Measurements from ENCODE around the gene KIF13A. TPM values are rescaled to one million over a fixed set of nuclear protein-coding genes. Genes with fewer than 3 reads are reported as not detected.
"Not testable (repeated sequence)": the region's sequence is repeated elsewhere in the genome, so short reads cannot be mapped to it uniquely, and the experiment has no call there.

The KIF13A gene
- total RNA-seq, 2 experiments from 2014 or later = 0.91 to 1.4 TPM

- intact Hi-C loops (cut with DNase I, micrococcal nuclease) = no loop called here
- CTCF ChIA-PET = no interaction called here
- H3K9me3 Mint-ChIP-seq = no peaks in the 10 kb centered on the region
Measured at GRCh38 chr6:18016133-18016532, 28.7 kb upstream of the KIF13A start.

GRCh38 chr6:18011287-18011686 lies 23.9 kb upstream of the KIF13A start:
- TF ChIP-seq CTCF (IDR thresholded peaks at IDR 0.05) = no peak
- Mint-ChIP-seq H3K27me3 (no peaks in the 10 kb centered on the region), H3K9me3 (no peaks in the 10 kb centered on the region), H3K4me1 (ENCODE audit: low read depth) (no peaks in the 10 kb centered on the region), H3K36me3 (ENCODE audit: low read depth) (no peaks in the 10 kb centered on the region), H3K4me3 (no peak overlapping the region), H3K27ac (no peak overlapping the region)
- Histone ChIP-seq H3K4me3 (ENCODE audit: low read length) (no peak overlapping the region), H3K4me1 (ENCODE audit: insufficient read depth, low read length) (no peaks in the 10 kb centered on the region), H3K36me3 (ENCODE audit: insufficient read depth, low read length) (no peaks in the 10 kb centered on the region), H3K27ac (ENCODE audit: low read depth in 1 of 2, low read length in 2 of 2) (no peak overlapping the region), H3K9me3 (ENCODE audit: control insufficient read depth in 1 of 2, insufficient read depth in 1 of 2, low read length in 2 of 2) (peaks cover 0 to 7% of the 10 kb centered on the region in 2 experiments), H3K27me3 (ENCODE audit: control insufficient read depth in 1 of 2, insufficient read depth in 2 of 2, low read length in 2 of 2) (no peaks in the 10 kb centered on the region)
- POLR2A ChIA-PET = no interaction called here
- CTCF ChIA-PET = no interaction called here
- no peak for DNase-seq
- intact Hi-C loops (cut with DNase I, micrococcal nuclease) = no loop called here
- ATAC-seq (ENCODE audit: poor library complexity) = no peak

More at GRCh38 chr6:18016133-18016532, 28.7 kb upstream of the KIF13A start:
- Histone ChIP-seq H3K4me3 (ENCODE audit: low read length) (no peak overlapping the region), H3K9me3 (ENCODE audit: control insufficient read depth in 1 of 2, insufficient read depth in 1 of 2, low read length in 2 of 2) (peaks cover 0 to 15% of the 10 kb centered on the region in 2 experiments), H3K4me1 (ENCODE audit: insufficient read depth, low read length) (no peaks in the 10 kb centered on the region), H3K27me3 (ENCODE audit: control insufficient read depth in 1 of 2, insufficient read depth in 2 of 2, low read length in 2 of 2) (peaks cover 0 to 2% of the 10 kb centered on the region in 2 experiments), H3K27ac (ENCODE audit: low read depth in 1 of 2, low read length in 2 of 2) (no peak overlapping the region), H3K36me3 (ENCODE audit: insufficient read depth, low read length) (no peaks in the 10 kb centered on the region)
- H3K27ac Mint-ChIP-seq = no peak overlapping the region
- no peak for ATAC-seq (ENCODE audit: poor library complexity)
- H3K36me3 Mint-ChIP-seq (ENCODE audit: low read depth) = no peaks in the 10 kb centered on the region
- no peak for TF ChIP-seq CTCF (IDR thresholded peaks at IDR 0.05)
- no peaks in the 10 kb centered on the region for H3K27me3 Mint-ChIP-seq
- POLR2A ChIA-PET = no interaction called here
- no peaks in the 10 kb centered on the region for H3K4me1 Mint-ChIP-seq (ENCODE audit: low read depth)
- no peak for DNase-seq
- no peak overlapping the region for H3K4me3 Mint-ChIP-seq

- H3K27ac Mint-ChIP-seq; H3K4me1 Mint-ChIP-seq (ENCODE audit: low read depth); CTCF ChIA-PET; H3K27me3 ChIP-seq (ENCODE audit: control insufficient read depth in 1 of 2, insufficient read depth in 2 of 2, low read length in 2 of 2); DNase-seq; H3K4me3 Mint-ChIP-seq; intact Hi-C loops (cut with DNase I, micrococcal nuclease); H3K36me3 Mint-ChIP-seq (ENCODE audit: low read depth); H3K27me3 Mint-ChIP-seq; H3K4me1 ChIP-seq (ENCODE audit: insufficient read depth, low read length); H3K4me3 ChIP-seq (ENCODE audit: low read length); H3K9me3 Mint-ChIP-seq; ATAC-seq (ENCODE audit: poor library complexity); H3K9me3 ChIP-seq (ENCODE audit: control insufficient read depth in 1 of 2, insufficient read depth in 1 of 2, low read length in 2 of 2); H3K36me3 ChIP-seq (ENCODE audit: insufficient read depth, low read length); H3K27ac ChIP-seq (ENCODE audit: low read depth in 1 of 2, low read length in 2 of 2): not testable (repeated sequence)
- POLR2A ChIA-PET = interaction anchor here (0.6 kb wide), 1 partner anchor 246 kb away, joined by 4 read pairs; no protein-coding TSS in a partner anchor
Measured at GRCh38 chr6:18010540-18010939, 23.1 kb upstream of the KIF13A start.

- DNase-seq = no peak
- Mint-ChIP-seq H3K4me1 (ENCODE audit: low read depth) (no peaks in the 10 kb centered on the region), H3K36me3 (ENCODE audit: low read depth) (no peaks in the 10 kb centered on the region), H3K27ac (no peak overlapping the region), H3K27me3 (peaks cover 11% of the 10 kb centered on the region), H3K9me3 (no peaks in the 10 kb centered on the region), H3K4me3 (no peak overlapping the region)
- Histone ChIP-seq H3K36me3 (ENCODE audit: insufficient read depth, low read length) (no peaks in the 10 kb centered on the region), H3K27me3 (ENCODE audit: control insufficient read depth in 1 of 2, insufficient read depth in 2 of 2, low read length in 2 of 2) (no peaks in the 10 kb centered on the region), H3K9me3 (ENCODE audit: control insufficient read depth in 1 of 2, insufficient read depth in 1 of 2, low read length in 2 of 2) (no peaks in the 10 kb centered on the region), H3K27ac (ENCODE audit: low read depth in 1 of 2, low read length in 2 of 2) (no peak overlapping the region), H3K4me3 (ENCODE audit: low read length) (no peak overlapping the region), H3K4me1 (ENCODE audit: insufficient read depth, low read length) (no peaks in the 10 kb centered on the region)
- POLR2A ChIA-PET = no interaction called here
- CTCF ChIA-PET = interaction anchor here (0.5 kb wide), 1 partner anchor 200 kb away, joined by 3 read pairs; no protein-coding TSS in a partner anchor
- no peak for ATAC-seq (ENCODE audit: poor library complexity)
- intact Hi-C loops (cut with DNase I, micrococcal nuclease) = no loop called here
- no peak for TF ChIP-seq CTCF (IDR thresholded peaks at IDR 0.05)
Measured at GRCh38 chr6:18004256-18004985, 17.0 kb upstream of the KIF13A start.

Data from CD4-positive, alpha-beta T cell (primary cell).